Mammary epithelial cell (primary cell): ENCODE measurements around the gene AGPAT4.

Source experiments
- CTCF ChIP-seq, 2 donors: IDR thresholded peaks in 1 of 2; conservative IDR thresholded peaks in 1 of 2; 2 replicates each; pipeline ENCODE4 v1.5.1; 2011 to 2012; ENCODE audit warnings: inconsistent platforms in 2 of 2, low read length in 2 of 2, mild to moderate bottlenecking in 2 of 2, control low read depth in 1 of 2, low read depth in 1 of 2; ENCODE audit not compliant: insufficient read depth in 1 of 2; ENCODE audit errors: extremely low read depth in 1 of 2
- EZH2 ChIP-seq: IDR thresholded peaks from 2 replicates; pipeline ENCODE4 v1.6.1; 2012; ENCODE audit warnings: low read length, inconsistent platforms, borderline replicate concordance

- TF ChIP-seq CTCF (conservative IDR thresholded peaks at IDR 0.05 in 1 of 2, IDR thresholded peaks at IDR 0.05 in 1 of 2; ENCODE audit: extremely low read depth in 1 of 2, insufficient read depth in 1 of 2, low read depth in 1 of 2, low read length in 2 of 2) (no peak), EZH2 (no peak)
These were observed 139.1 kb downstream of the AGPAT4 start for GRCh38 chr6:161134550-161135298.
